GM18520 (cell line): Measurements from ENCODE around the gene TMEM115.
"Not testable (repeated sequence)": the region's sequence is repeated elsewhere in the genome, so short reads cannot be mapped to it uniquely, and the experiment has no call there.

Experiments used
- ATAC-seq: cut with Tn5 transposase; IDR thresholded peaks from one replicate; pipeline ENCODE4 v1.9.1; 2021; ENCODE audit not compliant: unreplicated experiment

The TMEM115 gene

DNA sequence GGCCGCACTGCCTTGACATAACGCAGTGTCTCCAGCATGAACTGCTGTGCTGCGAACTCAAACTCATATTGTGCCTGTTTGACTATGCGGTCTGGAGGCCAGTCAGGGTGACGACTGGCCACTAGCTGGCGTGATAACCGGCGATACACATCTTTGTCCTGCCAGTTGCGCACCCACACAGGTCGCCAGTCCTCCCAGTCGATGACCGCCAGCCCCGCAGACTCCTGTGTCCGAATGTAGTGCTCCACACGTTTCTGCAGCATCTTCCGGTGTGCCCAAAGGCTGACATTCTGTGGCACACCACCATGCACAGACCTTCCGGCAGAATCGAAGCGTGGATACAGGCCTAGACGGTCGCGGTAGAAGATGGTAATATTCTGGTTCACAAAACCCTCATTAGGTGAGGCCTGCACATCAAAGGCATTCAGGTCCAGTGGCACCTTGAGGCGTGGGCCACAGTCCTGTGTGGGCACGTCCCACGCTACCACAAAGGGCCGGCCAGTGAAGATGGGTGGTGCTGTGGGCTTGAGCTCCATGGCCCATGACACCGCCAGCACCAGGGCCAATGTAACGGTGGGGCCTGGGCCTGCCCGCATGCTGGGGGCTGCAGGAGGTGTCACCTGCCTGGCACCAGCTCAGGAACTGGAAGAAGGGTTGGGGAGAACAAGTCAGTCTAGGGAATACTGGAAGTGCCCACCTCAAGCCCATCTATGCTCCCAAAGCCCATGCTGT lies 39.3 kb downstream of the TMEM115 start:
- no peak for ATAC-seq

DNA sequence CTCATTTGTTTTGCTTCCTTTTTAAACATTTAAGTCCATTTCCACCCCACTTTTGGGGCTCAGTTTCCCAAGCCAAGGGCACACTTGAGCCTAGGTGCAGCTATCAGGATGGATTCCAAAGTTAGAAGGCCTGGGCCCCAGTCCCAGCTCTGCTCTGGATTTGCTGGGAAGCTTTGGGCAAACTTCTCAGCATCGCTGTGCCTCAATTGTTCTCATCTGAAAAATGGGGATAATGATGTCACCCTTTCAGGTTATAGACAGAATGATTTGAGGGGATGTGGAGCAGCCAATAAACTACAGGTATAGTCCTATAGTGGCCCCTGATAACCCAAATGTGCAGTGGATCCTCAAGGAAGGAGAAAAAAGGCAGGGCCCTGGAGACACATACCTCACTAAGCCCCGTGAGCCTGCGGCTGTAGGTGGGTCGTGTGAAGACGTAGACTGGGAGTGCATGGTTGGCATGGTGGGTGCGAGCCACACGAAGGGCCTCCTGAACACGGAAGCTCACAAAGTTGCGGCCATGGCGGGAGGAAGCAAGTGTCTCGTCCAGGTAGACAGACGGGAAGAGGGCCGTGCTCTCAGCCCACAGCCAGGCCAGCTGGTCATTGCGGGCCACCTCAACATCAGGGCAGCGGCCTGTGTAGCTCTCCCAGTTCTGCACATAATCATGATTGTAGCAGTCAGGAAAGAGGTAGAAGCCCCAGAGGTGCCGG lies 40.0 kb downstream of the TMEM115 start:
- no peak for ATAC-seq

DNA sequence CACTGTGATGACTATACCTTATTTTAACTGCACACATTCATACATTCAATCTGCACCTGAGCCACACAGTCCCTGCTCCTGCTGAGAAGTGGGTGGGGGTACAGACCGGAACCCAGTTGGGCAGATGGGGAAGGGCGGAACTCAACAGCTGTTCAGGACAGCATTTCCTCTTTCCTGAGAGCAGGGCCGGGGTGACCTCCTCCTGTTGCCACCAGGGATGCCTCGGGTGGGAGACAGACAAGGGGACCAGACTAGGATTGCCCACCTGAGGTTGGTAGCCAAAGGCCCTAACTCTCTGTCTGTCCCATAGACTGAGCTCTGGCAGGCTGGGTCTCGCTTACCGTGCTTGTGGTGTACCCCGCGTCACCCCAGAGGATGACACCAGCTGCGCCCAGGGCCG lies 40.7 kb downstream of the TMEM115 start:
- no peak for ATAC-seq

DNA sequence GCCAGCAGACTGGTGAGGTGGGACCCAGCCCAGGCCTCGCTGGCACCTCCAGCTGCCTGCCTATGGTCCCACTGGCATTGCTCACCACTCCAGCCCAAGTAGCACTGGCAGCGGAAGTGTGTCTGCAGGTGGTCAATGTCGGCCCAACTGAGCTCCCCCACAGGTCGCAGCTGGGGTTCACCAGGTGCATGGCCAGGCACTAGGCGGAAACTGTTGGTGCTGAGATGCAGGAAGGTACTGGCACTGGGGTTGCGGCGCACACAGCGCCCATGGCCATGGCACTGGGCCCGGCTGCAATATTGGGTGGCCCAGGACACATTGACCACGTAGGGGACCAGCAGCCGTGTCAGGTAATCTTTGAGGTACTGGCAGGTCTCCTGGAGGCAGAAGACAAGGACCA lies 41.2 kb downstream of the TMEM115 start:
- no peak for ATAC-seq

DNA sequence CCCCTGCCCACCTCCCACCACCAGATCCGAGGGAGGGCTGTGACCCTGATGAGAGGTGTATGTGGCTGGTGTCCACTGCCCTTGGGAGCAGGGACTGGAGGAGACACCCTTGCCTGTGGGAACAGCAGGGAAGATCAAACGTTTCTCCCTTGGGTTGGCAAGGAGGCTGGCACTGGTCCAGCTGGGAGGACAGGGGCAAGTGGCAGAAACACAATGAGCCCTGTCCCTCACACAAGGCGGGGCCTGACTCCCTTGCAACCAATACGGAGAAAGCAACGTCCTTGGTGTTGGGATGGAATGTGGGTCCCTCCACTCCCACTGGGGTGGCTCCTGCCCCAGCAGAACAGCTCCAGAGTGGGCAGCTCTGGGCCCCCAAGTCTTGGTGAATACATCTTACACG lies 42.0 kb downstream of the TMEM115 start:
- ATAC-seq: no peak

DNA sequence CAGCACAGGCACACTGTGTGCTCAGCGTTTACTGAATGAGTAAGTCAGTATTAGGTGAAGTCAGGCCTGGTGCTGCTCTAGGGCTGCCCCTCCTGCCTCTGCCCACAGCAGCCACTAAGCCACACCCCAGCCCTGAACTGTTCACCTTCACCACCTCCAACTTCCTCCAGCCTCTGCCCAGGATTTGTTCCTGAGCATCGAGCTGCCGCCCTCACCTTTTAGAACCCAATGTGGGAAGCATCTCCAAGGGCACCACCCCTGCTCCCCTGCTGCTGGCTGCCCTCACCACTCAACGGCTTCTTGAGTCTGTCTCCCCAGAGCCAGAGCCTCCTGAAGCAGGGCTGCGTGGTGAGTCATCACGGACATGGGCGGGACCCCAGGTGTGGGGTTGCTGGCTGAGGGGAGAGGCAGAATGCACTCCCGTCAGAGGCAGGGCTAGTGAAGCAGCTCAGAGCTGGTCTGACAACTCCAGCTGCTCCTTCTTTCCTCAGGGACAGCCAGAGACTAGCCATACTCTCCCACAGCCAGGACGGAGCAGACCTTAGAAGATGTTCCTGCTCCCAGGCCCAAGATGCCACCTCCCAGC lies 42.6 kb downstream of the TMEM115 start:
- ATAC-seq: no peak

DNA sequence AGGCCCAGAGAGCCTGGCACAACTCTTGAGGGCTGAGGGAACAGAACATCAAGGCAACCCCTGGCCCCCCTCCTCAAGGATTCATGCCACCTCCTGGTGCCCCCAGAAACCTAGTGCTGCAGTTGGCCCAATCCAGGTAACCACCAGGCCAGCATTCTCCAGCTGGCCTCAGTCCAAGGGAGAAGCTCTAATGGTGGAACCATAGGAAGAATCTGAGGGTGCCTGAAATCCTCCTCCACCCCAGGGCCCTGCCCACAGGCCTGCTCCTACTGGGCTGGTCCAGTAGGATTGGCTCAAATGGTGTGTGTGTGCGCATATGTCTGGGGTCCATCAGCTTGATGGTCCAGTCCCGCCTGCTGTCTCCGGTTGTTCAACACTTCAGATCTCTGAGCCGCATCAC lies 44.5 kb downstream of the TMEM115 start:
- ATAC-seq: no peak

DNA sequence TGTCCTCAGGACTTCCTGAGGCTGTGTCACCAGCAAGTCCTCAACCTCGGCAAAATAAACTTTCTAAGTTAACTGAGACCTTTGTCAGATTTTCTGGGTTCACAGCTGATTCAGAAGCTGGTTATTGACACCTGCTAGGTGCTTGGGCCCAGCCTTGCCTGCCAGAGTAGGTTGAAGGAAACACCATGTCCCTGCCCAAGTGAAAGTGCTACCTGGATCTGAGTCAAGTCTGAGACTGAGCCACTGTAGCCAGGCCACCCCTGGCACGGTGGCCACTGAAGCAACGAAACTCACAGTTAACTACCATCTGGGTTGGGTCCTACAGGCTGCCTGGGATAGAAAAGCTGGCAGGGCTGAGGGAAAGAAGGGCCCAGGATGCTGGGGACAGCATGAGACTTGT lies 45.0 kb downstream of the TMEM115 start:
- ATAC-seq: no peak

DNA sequence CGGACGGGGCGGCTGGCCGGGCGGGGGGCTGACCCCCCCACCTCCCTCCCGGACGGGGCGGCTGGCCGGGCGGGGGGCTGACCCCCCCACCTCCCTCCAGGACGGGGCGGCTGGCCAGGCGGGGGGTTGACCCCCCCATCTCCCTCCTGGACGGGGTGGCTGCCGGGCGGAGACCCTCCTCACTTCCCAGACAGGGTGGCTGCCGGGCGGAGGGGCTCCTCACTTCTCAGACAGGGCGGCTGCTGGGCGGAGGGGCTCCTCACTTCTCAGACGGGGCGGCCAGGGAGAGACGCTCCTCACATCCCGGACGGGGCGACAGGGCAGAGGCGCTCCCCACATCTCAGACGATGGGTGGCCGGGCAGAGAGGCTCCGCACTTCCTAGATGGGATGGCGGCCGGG lies 47.3 kb downstream of the TMEM115 start:
- ATAC-seq: not testable (repeated sequence)
